ENCODE data around the gene DIPK1A. TPM values are rescaled to one million over a fixed set of nuclear protein-coding genes. Genes with fewer than 3 reads are reported as not detected.

The DIPK1A gene
- total RNA-seq, 4 donors from 2014 or later: 11.7 to 17.5 (median 15.1) TPM

DNA sequence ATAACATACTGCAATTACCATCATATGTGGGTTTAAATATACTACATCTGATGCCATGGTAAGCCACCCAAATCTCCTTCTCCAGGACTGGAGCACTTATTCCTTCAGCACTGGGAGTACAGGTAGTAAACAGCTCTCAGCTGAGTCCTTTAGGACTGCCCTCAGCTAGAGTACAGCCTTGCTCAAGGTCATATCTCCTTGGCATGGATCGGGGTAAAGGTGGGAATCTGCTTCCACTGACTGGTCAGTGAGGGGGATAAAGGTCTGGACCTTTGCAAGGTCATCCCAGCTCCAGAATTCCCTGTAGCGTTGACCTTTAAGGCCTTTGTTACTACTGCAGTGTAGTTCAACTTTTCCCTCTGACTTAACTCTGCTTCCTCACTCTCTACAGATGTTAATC lies 90.7 kb downstream of the DIPK1A start:
- DNase-seq: no peak
- TF ChIP-seq, protein P1, sequence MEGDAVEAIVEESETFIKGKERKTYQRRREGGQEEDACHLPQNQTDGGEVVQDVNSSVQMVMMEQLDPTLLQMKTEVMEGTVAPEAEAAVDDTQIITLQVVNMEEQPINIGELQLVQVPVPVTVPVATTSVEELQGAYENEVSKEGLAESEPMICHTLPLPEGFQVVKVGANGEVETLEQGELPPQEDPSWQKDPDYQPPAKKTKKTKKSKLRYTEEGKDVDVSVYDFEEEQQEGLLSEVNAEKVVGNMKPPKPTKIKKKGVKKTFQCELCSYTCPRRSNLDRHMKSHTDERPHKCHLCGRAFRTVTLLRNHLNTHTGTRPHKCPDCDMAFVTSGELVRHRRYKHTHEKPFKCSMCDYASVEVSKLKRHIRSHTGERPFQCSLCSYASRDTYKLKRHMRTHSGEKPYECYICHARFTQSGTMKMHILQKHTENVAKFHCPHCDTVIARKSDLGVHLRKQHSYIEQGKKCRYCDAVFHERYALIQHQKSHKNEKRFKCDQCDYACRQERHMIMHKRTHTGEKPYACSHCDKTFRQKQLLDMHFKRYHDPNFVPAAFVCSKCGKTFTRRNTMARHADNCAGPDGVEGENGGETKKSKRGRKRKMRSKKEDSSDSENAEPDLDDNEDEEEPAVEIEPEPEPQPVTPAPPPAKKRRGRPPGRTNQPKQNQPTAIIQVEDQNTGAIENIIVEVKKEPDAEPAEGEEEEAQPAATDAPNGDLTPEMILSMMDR (IDR thresholded peaks at IDR 0.05): no peak
- no peak for TF ChIP-seq POLR2A (IDR thresholded peaks at IDR 0.05)
- H3K4me1 ChIP-seq: no peaks in the 10 kb centered on the region
- no peaks in the 10 kb centered on the region for H3K36me3 ChIP-seq
- no peaks in the 10 kb centered on the region for H3K9me3 ChIP-seq
- intact Hi-C loops (cut with DNase I): no loop called here
- no peak overlapping the region for H3K4me3 ChIP-seq (replicated peaks in 1 of 3)
- H3K27ac ChIP-seq: no peak overlapping the region
- H3K27me3 ChIP-seq: no peaks in the 10 kb centered on the region
- 94 to 96% methylated on average over 2 of the region's 2 CpGs for WGBS, 2 donors

DNA sequence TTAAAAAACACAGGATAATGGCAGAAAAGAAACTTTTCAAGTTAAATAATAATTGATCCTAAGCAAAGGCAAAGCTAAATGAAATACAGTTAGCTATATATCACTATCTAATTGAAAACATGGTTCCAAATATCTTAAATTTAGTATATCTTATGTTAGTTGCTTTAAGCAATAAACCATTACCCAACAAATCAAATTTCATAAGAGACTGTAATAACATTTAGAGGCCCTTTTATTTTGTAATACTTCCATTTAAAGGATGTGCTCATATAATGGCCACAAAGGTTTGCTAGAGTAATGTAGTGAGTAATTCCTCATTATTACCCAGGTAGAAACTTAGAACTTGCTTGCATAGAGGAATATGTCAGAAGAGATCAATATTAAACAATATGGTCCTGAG lies 97.1 kb downstream of the DIPK1A start:
- no peaks in the 10 kb centered on the region for H3K36me3 ChIP-seq
- DNase-seq: no peak
- TF ChIP-seq, protein P1 (IDR thresholded peaks at IDR 0.05): no peak
- H3K4me1 ChIP-seq: no peaks in the 10 kb centered on the region
- no peak overlapping the region for H3K4me3 ChIP-seq (replicated peaks in 1 of 3)
- no peak overlapping the region for H3K27ac ChIP-seq
- no peaks in the 10 kb centered on the region for H3K27me3 ChIP-seq
- no peaks in the 10 kb centered on the region for H3K9me3 ChIP-seq
- intact Hi-C loops (cut with DNase I): no loop called here

DNA sequence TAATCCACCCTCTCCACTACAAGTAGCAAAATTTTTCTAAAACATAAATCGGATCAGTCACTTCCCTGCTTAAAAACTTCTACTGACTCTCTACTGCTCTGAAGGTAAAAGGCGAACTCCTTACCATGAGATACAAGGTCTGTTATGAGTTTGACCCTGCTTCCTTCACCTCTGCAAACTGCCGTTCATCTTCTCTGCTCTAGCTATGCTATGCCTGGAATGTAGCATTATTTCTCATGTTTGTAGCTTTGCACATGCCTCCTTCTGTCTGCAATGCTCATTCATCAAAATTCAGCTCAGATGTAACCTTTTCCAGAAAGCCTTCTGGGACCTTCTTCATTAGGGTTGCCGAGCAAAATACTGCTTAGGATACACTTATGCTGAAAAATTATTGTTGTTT lies 98.7 kb downstream of the DIPK1A start:
- H3K27me3 ChIP-seq: no peaks in the 10 kb centered on the region
- no peak overlapping the region for H3K27ac ChIP-seq
- H3K4me3 ChIP-seq (replicated peaks in 1 of 3): no peak overlapping the region
- 87 to 89% methylated on average over 4 of the region's 4 CpGs for WGBS, 2 donors
- TF ChIP-seq, protein P1 (IDR thresholded peaks at IDR 0.05): no peak
- TF ChIP-seq POLR2A (IDR thresholded peaks at IDR 0.05): no peak
- H3K9me3 ChIP-seq: no peaks in the 10 kb centered on the region
- no peaks in the 10 kb centered on the region for H3K4me1 ChIP-seq
- intact Hi-C loops (cut with DNase I): no loop called here
- H3K36me3 ChIP-seq: no peaks in the 10 kb centered on the region
- DNase-seq: no peak

DNA sequence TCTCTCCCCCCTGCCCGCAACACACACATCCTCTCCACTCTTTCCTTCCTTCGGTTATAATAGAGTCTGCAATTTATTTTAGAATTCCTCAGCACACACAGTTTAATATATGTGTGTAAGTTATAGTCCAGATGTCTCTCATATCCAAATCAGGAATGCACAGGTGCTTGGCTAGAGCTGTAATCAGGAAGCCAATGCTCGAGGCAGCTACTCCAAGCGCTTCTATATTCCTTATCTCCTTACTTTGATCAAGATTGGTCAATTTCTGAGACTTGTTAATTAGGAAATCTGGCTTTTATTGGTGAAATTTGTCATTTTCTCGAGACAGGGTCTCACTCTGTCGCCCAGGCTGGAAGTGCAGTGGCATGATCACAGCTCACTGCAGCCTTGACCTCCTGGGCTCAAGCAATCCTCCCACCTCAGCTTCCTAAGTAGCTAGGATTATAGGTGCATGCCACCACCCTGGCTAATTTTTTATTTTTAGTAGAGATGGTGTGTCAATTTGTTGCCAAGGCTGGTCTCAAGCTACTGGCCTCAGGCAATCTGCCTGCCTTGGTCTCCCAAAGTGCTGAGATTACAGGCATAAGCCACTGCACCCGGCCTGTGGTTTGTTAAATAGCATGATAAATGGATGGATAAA lies 101.7 kb downstream of the DIPK1A start:
- intact Hi-C loops (cut with DNase I): loop anchor here (2.0 to 10.0 kb wide), 2 partner anchors 101 to 205 kb away; partner anchors contain the start of gene DIPK1A
- no peak for DNase-seq
- Histone ChIP-seq H3K27ac (no peak overlapping the region), H3K27me3 (no peaks in the 10 kb centered on the region), H3K36me3 (no peaks in the 10 kb centered on the region), H3K4me1 (no peaks in the 10 kb centered on the region), H3K9me3 (no peaks in the 10 kb centered on the region), H3K4me3 (replicated peaks in 1 of 3) (no peak overlapping the region)
- TF ChIP-seq, protein P1 (IDR thresholded peaks at IDR 0.05): no peak
- TF ChIP-seq POLR2A (IDR thresholded peaks at IDR 0.05): no peak
- 71 to 74% methylated on average over 7 of the region's 7 CpGs for WGBS, 2 donors

DNA sequence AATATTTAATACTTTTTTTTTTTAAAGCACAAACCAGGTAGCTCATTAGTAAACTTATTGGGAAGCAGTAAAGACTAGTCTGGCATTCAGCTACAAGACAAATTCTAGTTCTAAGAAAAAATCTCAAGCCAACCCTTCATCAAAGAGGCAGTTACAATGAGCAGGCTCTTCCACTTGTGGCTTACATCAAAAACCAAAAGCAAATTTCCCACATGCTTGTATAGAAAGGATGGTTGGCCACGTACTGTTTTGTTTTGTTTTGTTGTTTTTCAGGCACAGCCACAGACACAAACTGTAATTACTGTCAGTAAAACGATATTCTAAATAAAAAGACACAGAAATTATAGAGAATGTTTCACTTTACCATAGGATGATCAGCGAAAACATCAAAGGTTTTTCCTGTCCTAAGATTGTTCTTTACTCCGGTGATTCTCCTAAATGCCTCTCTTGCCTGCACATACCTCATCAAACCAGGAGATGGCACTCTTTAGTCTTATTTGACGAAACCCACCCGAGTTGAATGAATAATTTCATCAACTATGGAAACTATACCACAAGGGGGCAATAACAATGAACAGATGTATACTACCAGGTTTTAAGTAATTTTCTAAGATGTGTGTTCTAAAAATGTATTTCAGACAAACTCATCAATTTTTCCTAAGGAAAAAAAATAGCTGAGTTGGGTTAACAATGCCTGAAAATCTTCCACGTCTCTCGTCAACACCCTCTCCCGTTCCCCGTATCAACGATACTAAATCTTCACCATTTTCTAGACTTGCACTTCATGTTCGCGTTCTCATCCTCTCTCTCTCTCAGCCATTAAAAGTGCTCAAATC lies 102.5 kb downstream of the DIPK1A start:
- intact Hi-C loops (cut with DNase I): loop anchor here (2.0 to 10.0 kb wide), 2 partner anchors 102 to 206 kb away; partner anchors contain the start of gene DIPK1A
- WGBS, 2 donors: 28 to 36% methylated on average over 13 of the region's 13 CpGs
- Histone ChIP-seq H3K27me3 (no peaks in the 10 kb centered on the region), H3K4me1 (no peaks in the 10 kb centered on the region), H3K36me3 (no peaks in the 10 kb centered on the region), H3K4me3 (replicated peaks in 1 of 3) (no peak overlapping the region), H3K27ac (no peak overlapping the region), H3K9me3 (no peaks in the 10 kb centered on the region)
- TF ChIP-seq, protein P1 (IDR thresholded peaks at IDR 0.05): peak; percentile 84 to 100 (median 94)
- TF ChIP-seq POLR2A (IDR thresholded peaks at IDR 0.05): no peak
- DNase-seq: peak; percentile 37 to 48

Data from thyroid gland (tissue), 4 donors.